IMR-90 (cell line): Measurements from ENCODE around the gene RASSF4. TPM values are rescaled to one million over a fixed set of nuclear protein-coding genes. Genes with fewer than 3 reads are reported as not detected.

Source experiments
- ATAC-seq: fragments of 200-7000 bp; cut with Tn5 transposase; 2 replicates; pipeline ENCODE4 v1.9.1; 2020; ENCODE audit warnings: low read depth, mild to moderate bottlenecking, moderate library complexity
- BruUV-seq: library from RNA; stranded (reverse); fragments of 400-500 nt; replicated peaks from 2 replicates; lab custom pipeline; 2021; lab: Mats Ljungman, UMichigan
- CTCF ChIA-PET: fragments of 300-600 bp; formaldehyde crosslinking; extraction: SDS; loops from one replicate; lab custom pipeline; 2021; ENCODE audit warnings: antibody characterized with exemption; lab: Yijun Ruan, JAX
- POLR2A ChIA-PET: fragments of 300-600 bp; sonication (Branson Sonifier 250); formaldehyde crosslinking; loops from one replicate; lab custom pipeline; 2022; ENCODE audit warnings: antibody characterized with exemption; ENCODE audit not compliant: unreplicated experiment; lab: Charles Lee
- DNase-seq: peaks from one replicate; pipeline ENCODE4 v3.0.0; 2013
- H2AFZ ChIP-seq: replicated peaks from 2 replicates; pipeline ENCODE3; 2013; ENCODE audit warnings: low read length, mild to moderate bottlenecking; ENCODE audit not compliant: poor library complexity
- H2AK5ac ChIP-seq: 2 replicates; pipeline ENCODE4 v1.6.1; 2013; ENCODE audit warnings: low read depth, low read length, inconsistent platforms
- H2AK9ac ChIP-seq: replicated peaks from 2 replicates; pipeline ENCODE3; 2013; ENCODE audit warnings: mild to moderate bottlenecking, low read depth, low read length, moderate library complexity; ENCODE audit not compliant: poor library complexity
- H2BK120ac ChIP-seq: 2 replicates; pipeline ENCODE4 v1.6.1; 2013; ENCODE audit warnings: low read depth, low read length, inconsistent platforms
- H2BK15ac ChIP-seq: 3 replicates; pipeline ENCODE4 v1.6.1; 2013; ENCODE audit warnings: low read depth, low read length, inconsistent platforms
- H2BK20ac ChIP-seq: 2 replicates; pipeline ENCODE4 v1.6.1; 2013; ENCODE audit warnings: low read depth, mild to moderate bottlenecking, inconsistent platforms, low read length, moderate library complexity
- H2BK5ac ChIP-seq: 2 replicates; pipeline ENCODE4 v1.6.1; 2013; ENCODE audit warnings: mild to moderate bottlenecking, low read depth, low read length, inconsistent platforms; ENCODE audit not compliant: poor library complexity, severe bottlenecking
- H3K14ac ChIP-seq: replicated peaks from 2 replicates; pipeline ENCODE4 v1.6.1; 2013; ENCODE audit warnings: low read depth, low read length, inconsistent platforms
- H3K18ac ChIP-seq: 2 replicates; pipeline ENCODE4 v1.6.1; 2013; ENCODE audit warnings: low read depth, low read length, control low read depth
- H3K23ac ChIP-seq: 2 replicates; pipeline ENCODE4 v1.6.1; 2013; ENCODE audit warnings: low read depth, low read length, inconsistent platforms
- H3K27ac ChIP-seq: 2 replicates; pipeline ENCODE4 v1.5.1; 2013; ENCODE audit warnings: mild to moderate bottlenecking, control low read depth, low read length; ENCODE audit not compliant: insufficient read depth
- H3K27me3 ChIP-seq: 2 replicates; pipeline ENCODE4 v1.6.1; 2013; ENCODE audit warnings: low read length; ENCODE audit not compliant: control insufficient read depth, insufficient read depth
- H3K36me3 ChIP-seq: 2 replicates; pipeline ENCODE4 v1.6.1; 2013; ENCODE audit warnings: low read length, mixed read lengths; ENCODE audit not compliant: control insufficient read depth, insufficient read depth
- H3K4ac ChIP-seq: 2 replicates; pipeline ENCODE4 v1.6.1; 2013; ENCODE audit warnings: low read depth, low read length, inconsistent platforms
- H3K4me1 ChIP-seq: 2 replicates; pipeline ENCODE4 v1.6.1; 2013; ENCODE audit warnings: low read length, mixed read lengths; ENCODE audit not compliant: control insufficient read depth, insufficient read depth
- H3K4me2 ChIP-seq: 2 replicates; pipeline ENCODE4 v1.6.1; 2013; ENCODE audit warnings: low read depth, mild to moderate bottlenecking, control low read depth, low read length, moderate library complexity
- H3K4me3 ChIP-seq: 2 replicates; pipeline ENCODE4 v1.5.1; 2013; ENCODE audit warnings: low read depth, mild to moderate bottlenecking, control low read depth, low read length, moderate library complexity; ENCODE audit not compliant: insufficient read depth
- H3K56ac ChIP-seq: 2 replicates; pipeline ENCODE4 v1.6.1; 2013; ENCODE audit warnings: low read length, inconsistent platforms; ENCODE audit not compliant: insufficient read depth; ENCODE audit errors: extremely low read depth
- H3K79me1 ChIP-seq, 2 experiments: 2 replicates each; pipeline ENCODE4 v1.6.1; 2013; ENCODE audit warnings: low read length in 2 of 2, inconsistent platforms in 1 of 2, low read depth in 1 of 2
- H3K9ac ChIP-seq: 2 replicates; pipeline ENCODE4 v1.6.1; 2013; ENCODE audit warnings: low read depth, low read length, control low read depth
- H3K9me1 ChIP-seq: 2 replicates; pipeline ENCODE4 v1.6.1; 2013; ENCODE audit warnings: low read length, inconsistent platforms; ENCODE audit not compliant: insufficient read depth
- H3K9me3 ChIP-seq: 2 replicates; pipeline ENCODE4 v1.6.1; 2013; ENCODE audit warnings: low read length; ENCODE audit not compliant: control insufficient read depth, insufficient read depth
- H4K20me1 ChIP-seq: 2 replicates; pipeline ENCODE4 v1.6.1; 2013; ENCODE audit warnings: low read length, inconsistent platforms; ENCODE audit not compliant: insufficient read depth
- H4K5ac ChIP-seq: 2 replicates; pipeline ENCODE4 v1.6.1; 2013; ENCODE audit warnings: mild to moderate bottlenecking, low read depth, low read length, control low read depth
- H4K8ac ChIP-seq, 2 experiments: 2 replicates each; pipeline ENCODE4 v1.6.1; 2013; ENCODE audit warnings: low read depth in 2 of 2, low read length in 2 of 2, control low read depth in 1 of 2, inconsistent platforms in 1 of 2
- H4K91ac ChIP-seq: 2 replicates; pipeline ENCODE4 v1.6.1; 2013; ENCODE audit warnings: low read depth, low read length, inconsistent platforms; ENCODE audit not compliant: insufficient read depth
- BHLHE40 ChIP-seq: fragments of 150-350 bp; IDR thresholded peaks from 2 replicates; pipeline ENCODE4 v1.6.1; 2016; ENCODE audit warnings: mild to moderate bottlenecking, low read depth, low read length
- CEBPB ChIP-seq: IDR thresholded peaks from 2 replicates; pipeline ENCODE4 v1.6.1; 2012; ENCODE audit warnings: low read depth, low read length, improper control_type of control experiment
- CHD1 ChIP-seq: IDR thresholded peaks from 2 replicates; pipeline ENCODE4 v1.6.1; 2012; ENCODE audit warnings: low read depth, low read length, improper control_type of control experiment
- FOS ChIP-seq: fragments of 150-350 bp; IDR thresholded peaks from 2 replicates; pipeline ENCODE4 v1.6.1; 2016; ENCODE audit warnings: low read depth, low read length
- MAFK ChIP-seq: IDR thresholded peaks from 2 replicates; pipeline ENCODE4 v1.6.1; 2012; ENCODE audit warnings: low read depth, low read length, improper control_type of control experiment
- MAZ ChIP-seq: IDR thresholded peaks from 2 replicates; pipeline ENCODE4 v1.6.1; 2012; ENCODE audit warnings: low read depth, mild to moderate bottlenecking, low read length, improper control_type of control experiment, moderate library complexity, borderline replicate concordance
- MXI1 ChIP-seq: IDR thresholded peaks from 2 replicates; pipeline ENCODE4 v1.6.1; 2012; ENCODE audit warnings: low read depth, mild to moderate bottlenecking, low read length, moderate library complexity, borderline replicate concordance
- NFE2L2 ChIP-seq: fragments of 150-350 bp; IDR thresholded peaks from 2 replicates; pipeline ENCODE4 v1.6.1; 2016; ENCODE audit warnings: low read depth, mild to moderate bottlenecking, low read length
- POLR2A ChIP-seq: IDR thresholded peaks from 2 replicates; pipeline ENCODE4 v1.6.1; 2012; ENCODE audit warnings: mild to moderate bottlenecking, low read depth, low read length
- RAD21 ChIP-seq: IDR thresholded peaks from 2 replicates; pipeline ENCODE4 v1.6.1; 2012; ENCODE audit warnings: low read length, improper control_type of control experiment
- RCOR1 ChIP-seq: IDR thresholded peaks from 2 replicates; pipeline ENCODE4 v1.6.1; 2012; ENCODE audit warnings: mild to moderate bottlenecking, low read length, improper control_type of control experiment; ENCODE audit not compliant: insufficient replicate concordance
- RFX5 ChIP-seq: IDR thresholded peaks from 2 replicates; pipeline ENCODE4 v1.8.0; 2012; ENCODE audit warnings: low read depth, mild to moderate bottlenecking, low read length, moderate library complexity
- SMC3 ChIP-seq: fragments of 150-350 bp; IDR thresholded peaks from 2 replicates; pipeline ENCODE4 v1.6.1; 2016; ENCODE audit warnings: low read depth, mild to moderate bottlenecking, antibody characterized with exemption, low read length, moderate library complexity
- WGBS, 2 experiments: methylation state at CpG; one replicate each; pipeline versions ENCODE4 v1.1.5 to v1.1.7; 2013; ENCODE audit warnings: missing lambda C conversion rate in 2 of 2; ENCODE audit not compliant: insufficient read length in 1 of 2; ENCODE audit errors: extremely low coverage in 2 of 2; 5-methylcytosine and 5-hydroxymethylcytosine counted together
- dilution Hi-C: fragments of 300-500 bp; cut with HindIII; formaldehyde crosslinking; loops from one replicate; pipeline ENCODE4 v1.14.3; 2018; ENCODE audit warnings: low sequenced_read_pairs; ENCODE audit not compliant: unreplicated experiment
- in situ Hi-C: fragments of 300-500 bp; cut with MboI; formaldehyde crosslinking; loops from 3 replicates; pipeline ENCODE4 v1.14.3; 2019; ENCODE audit warnings: low sequenced_read_pairs, inconsistent platforms, mixed read lengths
- intact Hi-C: fragments of 100-400 bp; cut with micrococcal nuclease; formaldehyde crosslinking; loops from 2 replicates; pipeline ENCODE4 v1.10.0; 2022
- polyA plus RNA-seq, 3 experiments: library from polyadenylated mRNA; depleted of rRNA; stranded (reverse); fragments of >200 nt; gene quantifications; 2 replicates each; pipeline ENCODE4 v1.2.3, GENCODE V29; 2012; ENCODE audit warnings: low replicate concordance in 1 of 3
- total RNA-seq: library from RNA; depleted of rRNA; stranded (reverse); fragments of >200 nt; gene quantifications from 2 replicates; pipeline ENCODE4 v1.2.3, GENCODE V29; 2012
- TF ChIP-seq, protein P1 (sequence below): fragments of 150-350 bp; IDR thresholded peaks from 2 replicates; pipeline ENCODE4 v1.6.1; 2017; ENCODE audit warnings: mild to moderate bottlenecking, antibody characterized with exemption, low read length, low read depth
- TF ChIP-seq, protein P2 (sequence below): fragments of 150-350 bp; IDR thresholded peaks from 2 replicates; pipeline ENCODE4 v1.6.1; 2016; ENCODE audit warnings: low read depth, mild to moderate bottlenecking, low read length, moderate library complexity, borderline replicate concordance

RASSF4 gene
- total and polyA plus RNA-seq, 2 of the 4 experiments (the other 2 are of a cell fraction) = 5.9 to 8.6 TPM

DNA sequence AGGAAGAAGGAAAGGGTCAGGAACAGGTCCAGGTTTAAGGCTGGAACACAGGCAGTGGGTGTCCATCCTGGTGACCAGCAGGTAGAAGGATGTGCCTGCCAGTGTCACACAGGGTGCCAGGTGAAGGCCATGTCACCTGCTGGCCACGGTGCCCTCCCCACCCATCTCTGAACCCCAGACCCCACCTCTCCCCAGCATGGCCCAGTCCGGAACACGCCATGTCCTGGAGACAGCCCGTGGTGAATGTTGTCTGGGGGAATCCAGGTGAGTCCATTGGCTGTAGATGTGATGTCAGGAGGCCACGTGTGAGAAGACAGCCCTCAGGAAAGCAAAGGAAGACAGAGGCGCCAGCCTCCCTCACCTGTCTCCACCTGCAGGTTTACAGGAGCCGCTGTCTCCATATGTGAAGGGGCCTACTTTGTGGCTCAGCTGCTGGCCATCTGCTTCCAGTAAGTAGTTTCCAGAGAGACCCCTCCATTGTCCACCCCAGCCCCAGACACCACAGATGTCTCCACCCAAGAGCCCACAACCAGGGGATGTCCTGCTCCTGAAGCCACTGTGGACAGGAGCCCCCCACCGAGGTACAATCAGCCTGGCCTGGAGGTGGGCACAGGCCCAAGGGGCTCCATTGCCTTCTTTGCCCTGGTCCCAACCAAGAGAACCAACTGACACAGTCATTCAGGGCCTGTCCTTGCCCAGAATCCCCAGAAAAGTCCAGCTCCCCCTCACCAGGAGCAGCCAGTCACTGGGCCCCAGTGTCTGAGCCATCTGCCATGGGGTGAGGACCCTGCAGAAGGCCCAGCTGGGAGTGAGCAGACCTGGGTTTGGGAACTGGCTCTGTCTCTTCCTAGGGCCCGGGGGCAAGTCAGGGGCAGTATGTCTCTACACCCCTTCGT lies 27.7 kb upstream of the RASSF4 start:
- no peaks in the 10 kb centered on the region; the same call in 1 of the 2 replicates for H3K27me3 ChIP-seq
- H3K79me1 ChIP-seq = no peaks in the 10 kb centered on the region
- ChIA-PET POLR2A (no interaction called here), CTCF (interaction anchor here (1.1 to 1.7 kb wide), 10 partner anchors 12 to 73 kb away, joined by 3 to 11 read pairs (median 6); partner anchors contain the start of gene DEPP1)
- peaks cover 9% of the 10 kb centered on the region; the same call in 1 of the 2 replicates for H3K9me1 ChIP-seq
- H3K56ac ChIP-seq = no peak overlapping the region
- peak overlapping the region; percentile 77 for H2BK120ac ChIP-seq
- no peak overlapping the region for H3K18ac ChIP-seq
- no CpG with 5 or more reads among the region's 10 CpGs for WGBS, 2 experiments
- dilution Hi-C loops = no loop called here
- intact Hi-C loops = loop anchor here (1.0 to 5.0 kb wide), 5 partner anchors 43 to 318 kb away; partner anchors contain the start of gene ZNF22
- no peak overlapping the region for H3K9ac ChIP-seq
- H3K36me3 ChIP-seq = no peaks in the 10 kb centered on the region
- H2BK5ac ChIP-seq = no peak overlapping the region
- H3K4me1 ChIP-seq = peaks cover 15% of the 10 kb centered on the region
- no TSS peak for BruUV-seq
- in situ Hi-C loops = no loop called here
- no peak overlapping the region for H3K4me2 ChIP-seq
- H3K4me3 ChIP-seq = no peak overlapping the region
- H2BK15ac ChIP-seq = no peak overlapping the region
- no peak overlapping the region for H2BK20ac ChIP-seq
- H3K4ac ChIP-seq = peak overlapping the region; percentile 63; the same call in 1 of the 2 replicates
- no peaks in the 10 kb centered on the region for H4K20me1 ChIP-seq
- no peak overlapping the region for H3K27ac ChIP-seq
- H4K5ac ChIP-seq = no peak overlapping the region
- ATAC-seq (no peak), DNase-seq (no peak)
- no peak overlapping the region for H3K14ac ChIP-seq
- peak overlapping the region; percentile 81 for H2AFZ ChIP-seq
- no peaks in the 10 kb centered on the region for H3K9me3 ChIP-seq
- H4K8ac ChIP-seq = no peak overlapping the region
- H2AK5ac ChIP-seq = peak overlapping the region; percentile 33; the same call in 1 of the 2 replicates
- H2AK9ac ChIP-seq = no peak overlapping the region
- H3K23ac ChIP-seq = no peak overlapping the region
- no peak overlapping the region for H4K91ac ChIP-seq
- TF ChIP-seq FOS = no peak
- TF ChIP-seq, protein P1, sequence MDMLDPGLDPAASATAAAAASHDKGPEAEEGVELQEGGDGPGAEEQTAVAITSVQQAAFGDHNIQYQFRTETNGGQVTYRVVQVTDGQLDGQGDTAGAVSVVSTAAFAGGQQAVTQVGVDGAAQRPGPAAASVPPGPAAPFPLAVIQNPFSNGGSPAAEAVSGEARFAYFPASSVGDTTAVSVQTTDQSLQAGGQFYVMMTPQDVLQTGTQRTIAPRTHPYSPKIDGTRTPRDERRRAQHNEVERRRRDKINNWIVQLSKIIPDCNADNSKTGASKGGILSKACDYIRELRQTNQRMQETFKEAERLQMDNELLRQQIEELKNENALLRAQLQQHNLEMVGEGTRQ = no peak
- no peak for TF ChIP-seq BHLHE40
- TF ChIP-seq RCOR1 = no peak
- no peak for TF ChIP-seq RAD21
- no peak for TF ChIP-seq POLR2A
- TF ChIP-seq MXI1 = no peak
- TF ChIP-seq, protein P2, sequence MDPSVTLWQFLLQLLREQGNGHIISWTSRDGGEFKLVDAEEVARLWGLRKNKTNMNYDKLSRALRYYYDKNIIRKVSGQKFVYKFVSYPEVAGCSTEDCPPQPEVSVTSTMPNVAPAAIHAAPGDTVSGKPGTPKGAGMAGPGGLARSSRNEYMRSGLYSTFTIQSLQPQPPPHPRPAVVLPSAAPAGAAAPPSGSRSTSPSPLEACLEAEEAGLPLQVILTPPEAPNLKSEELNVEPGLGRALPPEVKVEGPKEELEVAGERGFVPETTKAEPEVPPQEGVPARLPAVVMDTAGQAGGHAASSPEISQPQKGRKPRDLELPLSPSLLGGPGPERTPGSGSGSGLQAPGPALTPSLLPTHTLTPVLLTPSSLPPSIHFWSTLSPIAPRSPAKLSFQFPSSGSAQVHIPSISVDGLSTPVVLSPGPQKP = no peak
- no peak for TF ChIP-seq CEBPB
- TF ChIP-seq RFX5 = no peak
- TF ChIP-seq SMC3 = no peak
- TF ChIP-seq NFE2L2 = no peak
- TF ChIP-seq CHD1 = no peak
- no peak for TF ChIP-seq MAZ
- no peak for TF ChIP-seq MAFK
